SK-N-SH treated with all-trans-retinoic acid at 6 μM for 48 hours (cell line): ENCODE measurements around the gene ZNF154.

ENCODE experiments used
- ARNTL ChIP-seq: fragments of 450-650 bp; formaldehyde crosslinking; IDR thresholded peaks from 2 replicates; pipeline ENCODE4 v1.5.0; 2020; ENCODE audit warnings: low read depth, mild to moderate bottlenecking, moderate library complexity, borderline replicate concordance
- ISL1 ChIP-seq: fragments of 250-450 bp; sonication (Bioruptor Pico); IDR thresholded peaks from 2 replicates; pipeline ENCODE4 v2.1.2; 2022; ENCODE audit warnings: mild to moderate bottlenecking, moderate library complexity
- POU6F1 ChIP-seq: fragments of 250-450 bp; sonication (Bioruptor Pico); IDR thresholded peaks from 2 replicates; pipeline ENCODE4 v1.8.0; 2021; ENCODE audit warnings: low read depth, mild to moderate bottlenecking, moderate library complexity, borderline replicate concordance
- ZFP3 ChIP-seq: fragments of 250-450 bp; sonication (Bioruptor Pico); IDR thresholded peaks from 2 replicates; pipeline ENCODE4 v1.5.0; 2020; ENCODE audit warnings: mild to moderate bottlenecking, moderate library complexity
- ZFP30 ChIP-seq: fragments of 450-650 bp; formaldehyde crosslinking; IDR thresholded peaks from 2 replicates; pipeline ENCODE4 v1.5.0; 2022; ENCODE audit warnings: mild to moderate bottlenecking, moderate library complexity
- ZNF565 ChIP-seq: fragments of 450-650 bp; formaldehyde crosslinking; conservative IDR thresholded peaks from 2 replicates; pipeline ENCODE4 v1.5.0; 2020; ENCODE audit warnings: low read depth, mild to moderate bottlenecking, moderate library complexity
- ZNF70 ChIP-seq: fragments of 450-650 bp; formaldehyde crosslinking; IDR thresholded peaks from 2 replicates; pipeline ENCODE4 v1.5.0; 2020; ENCODE audit warnings: mild to moderate bottlenecking, moderate library complexity
- TF ChIP-seq, protein P1 (sequence below): fragments of 250-450 bp; sonication (Bioruptor Pico); IDR thresholded peaks from 2 replicates; pipeline ENCODE4 v1.5.1; 2020; ENCODE audit warnings: low read depth, mild to moderate bottlenecking, moderate library complexity
- TF ChIP-seq, protein P2 (sequence below): fragments of 250-450 bp; sonication (Bioruptor Pico); IDR thresholded peaks from 2 replicates; pipeline ENCODE4 v1.8.0; 2020; ENCODE audit warnings: mild to moderate bottlenecking, moderate library complexity, borderline replicate concordance

DNA sequence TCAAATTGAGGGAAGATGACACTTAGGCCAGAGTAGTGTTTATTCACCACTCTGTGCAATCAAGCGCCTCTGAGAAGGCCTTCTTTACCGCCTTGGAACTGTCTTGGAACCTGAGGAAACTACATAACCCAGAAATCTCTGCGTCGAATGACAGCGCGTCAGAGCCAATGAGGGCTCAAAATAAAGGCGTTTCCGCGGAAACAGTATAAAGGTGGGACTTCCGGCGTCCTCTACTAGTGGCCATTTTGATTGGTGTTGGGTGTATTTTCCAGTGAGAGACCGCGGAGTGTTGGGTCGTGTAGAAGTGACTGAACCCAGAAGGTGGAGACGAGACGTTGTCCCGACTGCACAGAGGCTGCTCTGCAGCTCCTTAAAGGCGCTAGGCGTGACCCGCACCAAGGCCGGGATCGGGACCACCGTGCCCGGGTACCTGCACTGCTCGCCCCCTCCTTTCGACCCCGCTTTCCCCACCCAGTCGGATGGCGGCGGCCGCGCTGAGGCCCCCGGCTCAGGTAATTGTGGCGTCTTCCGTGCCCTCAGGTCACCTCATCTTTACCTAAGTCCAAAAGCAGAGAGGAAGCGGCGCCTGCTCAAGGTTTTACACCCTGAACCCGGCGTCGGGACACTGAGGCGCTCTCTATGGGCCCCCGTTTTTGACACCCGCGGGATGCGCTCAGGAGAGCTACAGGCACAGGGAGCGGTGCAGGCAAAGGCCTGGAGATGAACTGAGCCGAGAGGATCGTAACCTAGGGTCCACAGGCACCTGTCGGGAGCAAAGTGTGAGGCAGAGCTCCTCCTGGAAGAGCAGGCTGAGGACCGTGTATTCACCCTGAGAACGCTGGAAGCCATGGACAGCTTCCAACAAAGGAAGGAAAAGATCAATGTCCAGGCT, 37.8 kb upstream of the ZNF154 start, which contains the start of gene ZNF776:
- TF ChIP-seq ARNTL (CRISPR knock-in tag) (no peak), ISL1 (no peak), ZFP30 (CRISPR knock-in tag) (no peak), ZNF565 (CRISPR knock-in tag) (no peak), ZFP3 (CRISPR knock-in tag) (no peak), POU6F1 (CRISPR knock-in tag) (no peak), ZNF70 (CRISPR knock-in tag) (no peak)
- TF ChIP-seq, protein P1, sequence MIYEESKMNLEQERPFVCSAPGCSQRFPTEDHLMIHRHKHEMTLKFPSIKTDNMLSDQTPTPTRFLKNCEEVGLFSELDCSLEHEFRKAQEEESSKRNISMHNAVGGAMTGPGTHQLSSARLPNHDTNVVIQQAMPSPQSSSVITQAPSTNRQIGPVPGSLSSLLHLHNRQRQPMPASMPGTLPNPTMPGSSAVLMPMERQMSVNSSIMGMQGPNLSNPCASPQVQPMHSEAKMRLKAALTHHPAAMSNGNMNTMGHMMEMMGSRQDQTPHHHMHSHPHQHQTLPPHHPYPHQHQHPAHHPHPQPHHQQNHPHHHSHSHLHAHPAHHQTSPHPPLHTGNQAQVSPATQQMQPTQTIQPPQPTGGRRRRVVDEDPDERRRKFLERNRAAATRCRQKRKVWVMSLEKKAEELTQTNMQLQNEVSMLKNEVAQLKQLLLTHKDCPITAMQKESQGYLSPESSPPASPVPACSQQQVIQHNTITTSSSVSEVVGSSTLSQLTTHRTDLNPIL = no peak
- TF ChIP-seq, protein P2, sequence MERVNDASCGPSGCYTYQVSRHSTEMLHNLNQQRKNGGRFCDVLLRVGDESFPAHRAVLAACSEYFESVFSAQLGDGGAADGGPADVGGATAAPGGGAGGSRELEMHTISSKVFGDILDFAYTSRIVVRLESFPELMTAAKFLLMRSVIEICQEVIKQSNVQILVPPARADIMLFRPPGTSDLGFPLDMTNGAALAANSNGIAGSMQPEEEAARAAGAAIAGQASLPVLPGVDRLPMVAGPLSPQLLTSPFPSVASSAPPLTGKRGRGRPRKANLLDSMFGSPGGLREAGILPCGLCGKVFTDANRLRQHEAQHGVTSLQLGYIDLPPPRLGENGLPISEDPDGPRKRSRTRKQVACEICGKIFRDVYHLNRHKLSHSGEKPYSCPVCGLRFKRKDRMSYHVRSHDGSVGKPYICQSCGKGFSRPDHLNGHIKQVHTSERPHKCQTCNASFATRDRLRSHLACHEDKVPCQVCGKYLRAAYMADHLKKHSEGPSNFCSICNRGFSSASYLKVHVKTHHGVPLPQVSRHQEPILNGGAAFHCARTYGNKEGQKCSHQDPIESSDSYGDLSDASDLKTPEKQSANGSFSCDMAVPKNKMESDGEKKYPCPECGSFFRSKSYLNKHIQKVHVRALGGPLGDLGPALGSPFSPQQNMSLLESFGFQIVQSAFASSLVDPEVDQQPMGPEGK (CRISPR knock-in tag) = no peak
